A549 (cell line): Measurements from ENCODE around the gene PIGB.
"Not testable (repeated sequence)": the region's sequence is repeated elsewhere in the genome, so short reads cannot be mapped to it uniquely, and the experiment has no call there.

Experiments used
- EHMT2 ChIP-seq: fragments of 200-600 bp; sonication (generic); IDR thresholded peaks from 2 replicates; pipeline ENCODE4 v1.6.1; 2016; ENCODE audit warnings: antibody characterized with exemption, low read depth, mild to moderate bottlenecking, moderate library complexity
- EP300 ChIP-seq, 2 experiments: fragments of >200 bp; sonication (Bioruptor Twin); formaldehyde crosslinking; IDR thresholded peaks; 2 replicates in 1 of 2; 3 replicates in 1 of 2; pipeline ENCODE4 v1.6.1; 2016 to 2017
- ESRRA ChIP-seq: fragments of 150-350 bp; IDR thresholded peaks from 2 replicates; pipeline ENCODE4 v1.6.1; 2014; ENCODE audit warnings: mild to moderate bottlenecking, low read length, borderline replicate concordance
- HDAC2 ChIP-seq: fragments of 200-600 bp; sonication (generic); IDR thresholded peaks from 2 replicates; pipeline ENCODE4 v1.6.1; 2016
- MAZ ChIP-seq: fragments of 150-350 bp; IDR thresholded peaks from 2 replicates; pipeline ENCODE4 v1.6.1; 2014; ENCODE audit warnings: antibody characterized with exemption, low read depth, low read length, borderline replicate concordance
- NFE2L2 ChIP-seq: fragments of 150-350 bp; conservative IDR thresholded peaks from 2 replicates; pipeline ENCODE4 v1.6.1; 2014; ENCODE audit warnings: low read length
- RAD21 ChIP-seq, 2 experiments: fragments of >200 bp in 1 of 2; sonication (Bioruptor Twin) in 1 of 2; formaldehyde crosslinking in 1 of 2; IDR thresholded peaks in 1 of 2; conservative IDR thresholded peaks in 1 of 2; 2 replicates in 1 of 2; 3 replicates in 1 of 2; pipeline ENCODE4 v1.6.1; 2012 to 2018; ENCODE audit warnings: inconsistent platforms in 1 of 2
- ZSCAN20 ChIP-seq: fragments of 250-450 bp; sonication (Bioruptor Pico); IDR thresholded peaks from 2 replicates; pipeline ENCODE4 v1.8.0; 2022; ENCODE audit warnings: mild to moderate bottlenecking, moderate library complexity
- TF ChIP-seq, protein P1 (sequence below): fragments of 150-350 bp; IDR thresholded peaks from 2 replicates; pipeline ENCODE4 v1.6.1; 2014; ENCODE audit warnings: low read depth, mild to moderate bottlenecking, low read length
- TF ChIP-seq, protein P2 (sequence below): fragments of >200 bp; sonication (Bioruptor Twin); formaldehyde crosslinking; IDR thresholded peaks from 3 replicates; pipeline ENCODE4 v1.5.1; 2016
- TF ChIP-seq, protein P3 (sequence below): fragments of 250-450 bp; sonication (Bioruptor Pico); IDR thresholded peaks from 2 replicates; pipeline ENCODE4 v1.5.0; 2021; ENCODE audit warnings: mild to moderate bottlenecking, moderate library complexity, borderline replicate concordance
- TF ChIP-seq, protein P4 (sequence below): IDR thresholded peaks from 2 replicates; pipeline ENCODE4 v1.6.1; 2012

DNA sequence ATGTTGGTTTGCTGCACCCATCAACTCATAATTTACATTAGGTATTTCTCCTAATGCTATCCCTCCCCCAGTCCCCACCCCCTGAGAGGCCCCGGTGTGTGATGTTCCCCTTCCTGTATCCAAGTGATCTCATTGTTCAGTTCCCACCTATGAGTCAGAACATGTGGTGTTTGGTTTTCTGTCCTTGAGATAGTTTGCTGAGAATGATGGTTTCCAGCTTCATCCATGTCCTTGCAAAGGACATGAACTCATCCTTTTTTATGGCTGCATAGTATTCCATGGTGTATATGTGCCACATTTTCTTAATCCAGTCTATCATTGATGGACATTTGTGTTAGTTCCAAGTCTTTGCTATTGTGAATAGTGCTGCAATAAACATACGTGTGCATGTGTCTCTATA, 38.4 kb upstream of the PIGB start:
- TF ChIP-seq, protein P1, sequence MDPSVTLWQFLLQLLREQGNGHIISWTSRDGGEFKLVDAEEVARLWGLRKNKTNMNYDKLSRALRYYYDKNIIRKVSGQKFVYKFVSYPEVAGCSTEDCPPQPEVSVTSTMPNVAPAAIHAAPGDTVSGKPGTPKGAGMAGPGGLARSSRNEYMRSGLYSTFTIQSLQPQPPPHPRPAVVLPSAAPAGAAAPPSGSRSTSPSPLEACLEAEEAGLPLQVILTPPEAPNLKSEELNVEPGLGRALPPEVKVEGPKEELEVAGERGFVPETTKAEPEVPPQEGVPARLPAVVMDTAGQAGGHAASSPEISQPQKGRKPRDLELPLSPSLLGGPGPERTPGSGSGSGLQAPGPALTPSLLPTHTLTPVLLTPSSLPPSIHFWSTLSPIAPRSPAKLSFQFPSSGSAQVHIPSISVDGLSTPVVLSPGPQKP: not testable (repeated sequence)
- TF ChIP-seq, protein P2, sequence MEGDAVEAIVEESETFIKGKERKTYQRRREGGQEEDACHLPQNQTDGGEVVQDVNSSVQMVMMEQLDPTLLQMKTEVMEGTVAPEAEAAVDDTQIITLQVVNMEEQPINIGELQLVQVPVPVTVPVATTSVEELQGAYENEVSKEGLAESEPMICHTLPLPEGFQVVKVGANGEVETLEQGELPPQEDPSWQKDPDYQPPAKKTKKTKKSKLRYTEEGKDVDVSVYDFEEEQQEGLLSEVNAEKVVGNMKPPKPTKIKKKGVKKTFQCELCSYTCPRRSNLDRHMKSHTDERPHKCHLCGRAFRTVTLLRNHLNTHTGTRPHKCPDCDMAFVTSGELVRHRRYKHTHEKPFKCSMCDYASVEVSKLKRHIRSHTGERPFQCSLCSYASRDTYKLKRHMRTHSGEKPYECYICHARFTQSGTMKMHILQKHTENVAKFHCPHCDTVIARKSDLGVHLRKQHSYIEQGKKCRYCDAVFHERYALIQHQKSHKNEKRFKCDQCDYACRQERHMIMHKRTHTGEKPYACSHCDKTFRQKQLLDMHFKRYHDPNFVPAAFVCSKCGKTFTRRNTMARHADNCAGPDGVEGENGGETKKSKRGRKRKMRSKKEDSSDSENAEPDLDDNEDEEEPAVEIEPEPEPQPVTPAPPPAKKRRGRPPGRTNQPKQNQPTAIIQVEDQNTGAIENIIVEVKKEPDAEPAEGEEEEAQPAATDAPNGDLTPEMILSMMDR: not testable (repeated sequence)
- not testable (repeated sequence) for TF ChIP-seq EHMT2; EP300 (IDR thresholded peaks at IDR 0.05); ZSCAN20 (CRISPR knock-in tag); MAZ; HDAC2; NFE2L2; RAD21 (conservative IDR thresholded peaks at IDR 0.05 in 1 of 2, IDR thresholded peaks at IDR 0.05 in 1 of 2); ESRRA
- TF ChIP-seq, protein P3, sequence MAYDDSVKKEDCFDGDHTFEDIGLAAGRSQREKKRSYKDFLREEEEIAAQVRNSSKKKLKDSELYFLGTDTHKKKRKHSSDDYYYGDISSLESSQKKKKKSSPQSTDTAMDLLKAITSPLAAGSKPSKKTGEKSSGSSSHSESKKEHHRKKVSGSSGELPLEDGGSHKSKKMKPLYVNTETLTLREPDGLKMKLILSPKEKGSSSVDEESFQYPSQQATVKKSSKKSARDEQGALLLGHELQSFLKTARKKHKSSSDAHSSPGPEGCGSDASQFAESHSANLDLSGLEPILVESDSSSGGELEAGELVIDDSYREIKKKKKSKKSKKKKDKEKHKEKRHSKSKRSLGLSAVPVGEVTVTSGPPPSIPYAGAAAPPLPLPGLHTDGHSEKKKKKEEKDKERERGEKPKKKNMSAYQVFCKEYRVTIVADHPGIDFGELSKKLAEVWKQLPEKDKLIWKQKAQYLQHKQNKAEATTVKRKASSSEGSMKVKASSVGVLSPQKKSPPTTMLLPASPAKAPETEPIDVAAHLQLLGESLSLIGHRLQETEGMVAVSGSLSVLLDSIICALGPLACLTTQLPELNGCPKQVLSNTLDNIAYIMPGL (CRISPR knock-in tag): not testable (repeated sequence)
- TF ChIP-seq, protein P4, sequence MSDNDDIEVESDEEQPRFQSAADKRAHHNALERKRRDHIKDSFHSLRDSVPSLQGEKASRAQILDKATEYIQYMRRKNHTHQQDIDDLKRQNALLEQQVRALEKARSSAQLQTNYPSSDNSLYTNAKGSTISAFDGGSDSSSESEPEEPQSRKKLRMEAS: not testable (repeated sequence)
